ENCODE results near the gene NOC2L.

Gene NOC2L

GRCh38 chr1:958823-959730 is at the start of gene NOC2L:
Gene NOC2L (minus strand): TSS chr1:959256. CDS start chr1:959240, 16 bp downstream.
- peak; percentile 91 for DNase-seq
- Histone ChIP-seq H3K27me3 (ENCODE audit: insufficient read depth, low read depth, severe bottlenecking) (no peaks in the 10 kb centered on the region), H3K4me3 (ENCODE audit: low read depth, low read length) (peak within 1 kb of the TSS; percentile 100), H3K36me3 (peaks cover 46% of the 10 kb centered on the region), H3K27ac (peak within 1 kb of the TSS; percentile 60), H3K9me3 (ENCODE audit: severe bottlenecking) (no peaks in the 10 kb centered on the region)
- no peak for TF ChIP-seq CTCF (IDR thresholded peaks at IDR 0.05; ENCODE audit: low read depth, low read length)

GRCh38 chr1:1006305-1007159 is 47.5 kb upstream of the NOC2L start:
- peaks cover 4% of the 10 kb centered on the region; the same call in 1 of the 2 replicates for H3K36me3 ChIP-seq
- DNase-seq: peak; percentile 44
- H3K27ac ChIP-seq: peak overlapping the region; percentile 63; the same call in 1 of the 2 replicates
- no peaks in the 10 kb centered on the region for H3K27me3 ChIP-seq (ENCODE audit: insufficient read depth, low read depth, severe bottlenecking)
- no peak for TF ChIP-seq CTCF (IDR thresholded peaks at IDR 0.05; ENCODE audit: low read depth, low read length)
- no peak overlapping the region for H3K4me3 ChIP-seq (ENCODE audit: low read depth, low read length)
- no peaks in the 10 kb centered on the region for H3K9me3 ChIP-seq (ENCODE audit: severe bottlenecking)

- H3K27ac ChIP-seq: peak overlapping the region; percentile 63
- peaks cover 4% of the 10 kb centered on the region; the same call in 1 of the 2 replicates for H3K36me3 ChIP-seq
- H3K4me3 ChIP-seq (ENCODE audit: low read depth, low read length): no peak overlapping the region
- TF ChIP-seq CTCF (IDR thresholded peaks at IDR 0.05; ENCODE audit: low read depth, low read length): no peak
- no peaks in the 10 kb centered on the region for H3K9me3 ChIP-seq (ENCODE audit: severe bottlenecking)
- peak; percentile 11 for DNase-seq
- H3K27me3 ChIP-seq (ENCODE audit: insufficient read depth, low read depth, severe bottlenecking): no peaks in the 10 kb centered on the region
These were observed 46.8 kb upstream of the NOC2L start for GRCh38 chr1:1005774-1006304.

- DNase-seq: peak; percentile 66
- peak overlapping the region; percentile 63 for H3K27ac ChIP-seq
- H3K9me3 ChIP-seq (ENCODE audit: severe bottlenecking): no peaks in the 10 kb centered on the region
- no peak for TF ChIP-seq CTCF (IDR thresholded peaks at IDR 0.05; ENCODE audit: low read depth, low read length)
- peaks cover 4% of the 10 kb centered on the region; the same call in 1 of the 2 replicates for H3K36me3 ChIP-seq
- H3K4me3 ChIP-seq (ENCODE audit: low read depth, low read length): peak overlapping the region; percentile 1; the same call in 1 of the 2 replicates
- no peaks in the 10 kb centered on the region for H3K27me3 ChIP-seq (ENCODE audit: insufficient read depth, low read depth, severe bottlenecking)
These were observed 46.0 kb upstream of the NOC2L start for GRCh38 chr1:1004780-1005697.

- H3K4me3 ChIP-seq (ENCODE audit: low read depth, low read length): no peak overlapping the region
- peak overlapping the region; percentile 63 for H3K27ac ChIP-seq
These were observed 45.3 kb upstream of the NOC2L start for GRCh38 chr1:1004420-1004779.

More at GRCh38 chr1:1004420-1004779, 45.3 kb upstream of the NOC2L start:
- no peaks in the 10 kb centered on the region for H3K9me3 ChIP-seq (ENCODE audit: severe bottlenecking)
- no peak for TF ChIP-seq CTCF (IDR thresholded peaks at IDR 0.05; ENCODE audit: low read depth, low read length)
- peaks cover 4% of the 10 kb centered on the region; the same call in 1 of the 2 replicates for H3K36me3 ChIP-seq
- H3K27me3 ChIP-seq (ENCODE audit: insufficient read depth, low read depth, severe bottlenecking): no peaks in the 10 kb centered on the region
- peak; percentile 11 for DNase-seq

Data from WERI-Rb-1 (cell line).